NCI-H1436 treated with DMSO at 0.1 percent for 48 hours (cell line): ENCODE measurements around the gene BTN1A1.

Experiments used
- DNase-seq: peaks from one replicate; lab custom pipeline; 2025; lab: John Stamatoyannopoulos, UW

Gene BTN1A1

GRCh38 chr6:26475823-26476729 lies 24.0 kb upstream of the BTN1A1 start:
- DNase-seq = no peak

GRCh38 chr6:26476896-26477295 lies 23.2 kb upstream of the BTN1A1 start:
- DNase-seq = no peak

GRCh38 chr6:26477426-26477825 lies 22.7 kb upstream of the BTN1A1 start:
- no peak for DNase-seq

GRCh38 chr6:26478100-26478984 lies 21.8 kb upstream of the BTN1A1 start:
- no peak for DNase-seq

GRCh38 chr6:26478985-26479278 lies 21.2 kb upstream of the BTN1A1 start:
- no peak for DNase-seq

GRCh38 chr6:26482338-26482737 lies 17.8 kb upstream of the BTN1A1 start:
- DNase-seq = no peak

- no peak for DNase-seq
Observed at GRCh38 chr6:26483727-26484126, 16.4 kb upstream of the BTN1A1 start.

- DNase-seq = no peak
Observed at GRCh38 chr6:26484161-26484560, 15.9 kb upstream of the BTN1A1 start.

GRCh38 chr6:26485112-26485780 lies 14.9 kb upstream of the BTN1A1 start:
- DNase-seq = no peak

GRCh38 chr6:26486358-26486757 lies 13.7 kb upstream of the BTN1A1 start:
- no peak for DNase-seq

- DNase-seq = no peak
Observed at GRCh38 chr6:26487466-26487865, 12.6 kb upstream of the BTN1A1 start.

- DNase-seq = no peak
Observed at GRCh38 chr6:26489996-26490964, 9.8 kb upstream of the BTN1A1 start.

- no peak for DNase-seq
Observed at GRCh38 chr6:26491604-26492003, 8.5 kb upstream of the BTN1A1 start.

- no peak for DNase-seq
Observed at GRCh38 chr6:26493258-26493657, 6.8 kb upstream of the BTN1A1 start.

- no peak for DNase-seq
Observed at GRCh38 chr6:26494117-26494516, 6.0 kb upstream of the BTN1A1 start.

- DNase-seq = no peak
Observed at GRCh38 chr6:26495281-26495680, 4.8 kb upstream of the BTN1A1 start.

- no peak for DNase-seq
Observed at GRCh38 chr6:26497610-26498009, 2.5 kb upstream of the BTN1A1 start.

GRCh38 chr6:26501482-26501986 lies 1.4 kb downstream of the BTN1A1 start:
- DNase-seq = no peak

- DNase-seq = no peak
Observed at GRCh38 chr6:26502165-26502564, 2.1 kb downstream of the BTN1A1 start.

- no peak for DNase-seq
Observed at GRCh38 chr6:26502626-26503025, 2.5 kb downstream of the BTN1A1 start.

GRCh38 chr6:26507658-26508057 lies 7.6 kb downstream of the BTN1A1 start:
- DNase-seq = no peak
